ENCODE measurements around the gene EIF2S1. TPM values are rescaled to one million over a fixed set of nuclear protein-coding genes. Genes with fewer than 3 reads are reported as not detected.

Gene EIF2S1
- total RNA-seq, 1 experiment from 2014 or later: 192 TPM

GRCh38 chr14:67411370-67411769 lies 51.2 kb downstream of the EIF2S1 start:
- Histone ChIP-seq H3K9ac (ENCODE audit: low read length) (peak overlapping the region; percentile 84), H3K27me3 (ENCODE audit: insufficient read depth, low read length) (no peaks in the 10 kb centered on the region), H3K4me1 (ENCODE audit: control insufficient read depth in 1 of 2, insufficient read depth in 2 of 2, low read length in 2 of 2) (peaks cover 36 to 44% of the 10 kb centered on the region in 2 experiments), H3K36me3 (ENCODE audit: control insufficient read depth in 1 of 2, insufficient read depth in 2 of 2, low read length in 2 of 2) (no peaks in the 10 kb centered on the region; a peak in 1 of 4 replicates), H3K9me3 (ENCODE audit: control insufficient read depth in 1 of 2, insufficient read depth in 1 of 2, low read depth in 1 of 2, low read length in 2 of 2) (no peaks in the 10 kb centered on the region), H3K27ac (ENCODE audit: low read depth, low read length) (peak overlapping the region; percentile 62; the same call in 1 of the 2 replicates), H3K4me2 (ENCODE audit: low read length) (peak overlapping the region; percentile 78), H3K4me3 (replicated peaks in 1 of 2; ENCODE audit: low read depth in 1 of 2, low read length in 2 of 2) (peak overlapping the region; percentile 83 to 86), H4K20me1 (ENCODE audit: insufficient read depth) (no peaks in the 10 kb centered on the region), H3K79me2 (ENCODE audit: insufficient read depth, low read length) (peaks cover 46% of the 10 kb centered on the region), H2AFZ (ENCODE audit: low read depth, low read length, poor library complexity, severe bottlenecking) (no peak overlapping the region), H3K9me2 (ENCODE audit: insufficient read depth) (no peaks in the 10 kb centered on the region)
- TF ChIP-seq EZH2phosphoT487 (IDR thresholded peaks at IDR 0.05; ENCODE audit: borderline replicate concordance) (no peak), EZH2 (IDR thresholded peaks at IDR 0.05) (no peak), SP1 (IDR thresholded peaks at IDR 0.05; ENCODE audit: low read depth) (no peak), EGR1 (IDR thresholded peaks at IDR 0.05; ENCODE audit: low read depth) (no peak), ZFX (IDR thresholded peaks at IDR 0.05) (no peak), POLR2A (IDR thresholded peaks at IDR 0.05; ENCODE audit: borderline replicate concordance, extremely low read depth, insufficient read depth, insufficient read length) (no peak), ATF3 (IDR thresholded peaks at IDR 0.05) (no peak), FOSL1 (IDR thresholded peaks at IDR 0.05; ENCODE audit: low read depth) (no peak), YY1 (IDR thresholded peaks at IDR 0.05; ENCODE audit: extremely low read depth, insufficient replicate concordance, low read depth, low read length) (no peak), REST (IDR thresholded peaks at IDR 0.05; ENCODE audit: low read depth) (no peak), ZNF274 (IDR thresholded peaks at IDR 0.05; ENCODE audit: low read depth, low read length) (no peak), RAD21 (IDR thresholded peaks at IDR 0.05; ENCODE audit: low read depth) (no peak), CTCF (IDR thresholded peaks at IDR 0.05 in 2 of 3, conservative IDR thresholded peaks at IDR 0.05 in 1 of 3; ENCODE audit: borderline replicate concordance in 1 of 3, insufficient read depth in 1 of 3, low read depth in 2 of 3, low read length in 2 of 3) (no peak), SIN3A (IDR thresholded peaks at IDR 0.05; ENCODE audit: low read depth) (no peak), CEBPB (IDR thresholded peaks at IDR 0.05; ENCODE audit: low read depth) (no peak), CBX3 (IDR thresholded peaks at IDR 0.05; ENCODE audit: low read depth) (no peak), ZBTB33 (IDR thresholded peaks at IDR 0.05; ENCODE audit: extremely low read depth, insufficient replicate concordance, low read length) (no peak), SRF (IDR thresholded peaks at IDR 0.05; ENCODE audit: low read depth) (no peak), MAX (IDR thresholded peaks at IDR 0.05) (no peak), POLR2AphosphoS5 (IDR thresholded peaks at IDR 0.05; ENCODE audit: low read depth, low read length) (no peak)
- intact Hi-C loops (cut with micrococcal nuclease): no loop called here
- POLR2A ChIA-PET: interaction anchor here (1.3 kb wide), 2 partner anchors 25 to 52 kb away, joined by 3 to 4 read pairs; partner anchors contain the start of genes ATP6V1D and EIF2S1
- TSS peak; percentile 50 for BruUV-seq (replicated peaks)
- no peak for DNase-seq (ENCODE audit: low read depth, low spot score)
- RAD21 ChIA-PET (ENCODE audit: low non-redundant PET in 1 of 2, low total read pairs in 2 of 2, uncharacterized antibody in 2 of 2, unreplicated experiment in 2 of 2): no interaction called here
- CTCF ChIA-PET: interaction anchor here (0.9 to 1.6 kb wide), 3 partner anchors 16 to 52 kb away, joined by 3 to 6 read pairs (median 4); partner anchors contain the start of genes ATP6V1D and EIF2S1
- ATAC-seq: no peak; the same call in 1 of the 2 replicates

All from HCT116 (cell line).